ENCODE measurements around the gene SLC22A17. TPM values are rescaled to one million over a fixed set of nuclear protein-coding genes. Genes with fewer than 3 reads are reported as not detected.
"Not testable (repeated sequence)": the region's sequence is repeated elsewhere in the genome, so short reads cannot be mapped to it uniquely, and the experiment has no call there.

Gene SLC22A17
- polyA plus RNA-seq, 1 donor from 2014 or later = 182 TPM

DNA sequence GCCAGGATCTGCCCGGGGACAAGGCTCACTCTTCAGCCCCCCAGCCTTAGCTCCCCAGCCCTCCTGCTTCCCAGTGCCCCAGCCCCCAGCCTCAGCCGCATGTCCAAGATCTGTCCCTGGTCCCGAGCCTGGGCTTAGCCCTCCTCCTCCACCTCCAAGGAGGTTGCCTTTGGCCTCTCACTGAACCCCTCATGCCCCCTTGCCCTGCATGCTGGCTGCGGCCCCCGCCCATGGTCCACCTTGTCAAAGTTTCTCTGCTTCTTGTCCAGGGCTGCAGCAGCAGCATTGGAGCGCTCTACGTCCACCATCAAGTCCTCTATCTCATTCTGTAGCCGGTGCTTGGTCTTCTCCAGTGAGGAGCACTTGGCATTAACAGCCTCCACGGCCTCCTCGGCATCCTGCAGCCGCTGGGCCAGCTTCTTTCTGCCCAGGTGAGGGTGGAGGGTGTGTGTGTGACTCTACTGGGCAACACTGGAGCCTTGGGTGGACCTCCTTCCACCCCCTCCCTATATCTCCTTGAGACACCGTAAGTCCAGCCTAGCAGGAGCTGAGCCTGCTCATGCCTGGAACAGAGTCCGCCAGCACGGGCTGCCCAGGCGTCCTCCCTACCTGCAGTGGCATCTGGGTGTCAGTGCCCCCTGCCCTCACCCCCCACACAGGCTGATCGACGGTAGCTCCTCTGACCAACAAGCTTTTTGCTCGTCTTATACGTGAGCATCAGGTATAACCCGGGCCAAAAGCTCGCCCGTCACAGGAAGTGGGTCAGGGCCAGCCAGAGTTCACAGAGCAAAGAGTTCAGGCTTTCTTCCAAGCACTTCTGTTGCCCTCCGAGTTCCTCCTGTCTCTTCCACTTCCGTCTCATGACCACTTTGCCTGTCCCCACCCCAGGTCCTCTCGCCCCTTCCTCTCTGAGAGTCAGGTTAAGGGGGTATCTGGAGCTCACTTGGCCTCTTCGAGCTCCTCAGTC lies 35.5 kb upstream of the SLC22A17 start:
- H3K9me3 ChIP-seq (ENCODE audit: low read length) = no peaks in the 10 kb centered on the region
- H3K9me2 ChIP-seq (ENCODE audit: insufficient read depth, low read length) = no peaks in the 10 kb centered on the region
- H3F3A ChIP-seq (ENCODE audit: insufficient read depth, low read length, poor library complexity, severe bottlenecking) = no peaks in the 10 kb centered on the region
- no peak overlapping the region for H2AFZ ChIP-seq (ENCODE audit: low read depth, low read length)
- no peak overlapping the region for H3K4me2 ChIP-seq (ENCODE audit: low read length)
- TF ChIP-seq TAF1 (IDR thresholded peaks at IDR 0.05; ENCODE audit: low read depth) = no peak
- TF ChIP-seq, protein P1, sequence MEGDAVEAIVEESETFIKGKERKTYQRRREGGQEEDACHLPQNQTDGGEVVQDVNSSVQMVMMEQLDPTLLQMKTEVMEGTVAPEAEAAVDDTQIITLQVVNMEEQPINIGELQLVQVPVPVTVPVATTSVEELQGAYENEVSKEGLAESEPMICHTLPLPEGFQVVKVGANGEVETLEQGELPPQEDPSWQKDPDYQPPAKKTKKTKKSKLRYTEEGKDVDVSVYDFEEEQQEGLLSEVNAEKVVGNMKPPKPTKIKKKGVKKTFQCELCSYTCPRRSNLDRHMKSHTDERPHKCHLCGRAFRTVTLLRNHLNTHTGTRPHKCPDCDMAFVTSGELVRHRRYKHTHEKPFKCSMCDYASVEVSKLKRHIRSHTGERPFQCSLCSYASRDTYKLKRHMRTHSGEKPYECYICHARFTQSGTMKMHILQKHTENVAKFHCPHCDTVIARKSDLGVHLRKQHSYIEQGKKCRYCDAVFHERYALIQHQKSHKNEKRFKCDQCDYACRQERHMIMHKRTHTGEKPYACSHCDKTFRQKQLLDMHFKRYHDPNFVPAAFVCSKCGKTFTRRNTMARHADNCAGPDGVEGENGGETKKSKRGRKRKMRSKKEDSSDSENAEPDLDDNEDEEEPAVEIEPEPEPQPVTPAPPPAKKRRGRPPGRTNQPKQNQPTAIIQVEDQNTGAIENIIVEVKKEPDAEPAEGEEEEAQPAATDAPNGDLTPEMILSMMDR (IDR thresholded peaks at IDR 0.05; ENCODE audit: poor library complexity, severe bottlenecking) = no peak
- TF ChIP-seq, protein P2, sequence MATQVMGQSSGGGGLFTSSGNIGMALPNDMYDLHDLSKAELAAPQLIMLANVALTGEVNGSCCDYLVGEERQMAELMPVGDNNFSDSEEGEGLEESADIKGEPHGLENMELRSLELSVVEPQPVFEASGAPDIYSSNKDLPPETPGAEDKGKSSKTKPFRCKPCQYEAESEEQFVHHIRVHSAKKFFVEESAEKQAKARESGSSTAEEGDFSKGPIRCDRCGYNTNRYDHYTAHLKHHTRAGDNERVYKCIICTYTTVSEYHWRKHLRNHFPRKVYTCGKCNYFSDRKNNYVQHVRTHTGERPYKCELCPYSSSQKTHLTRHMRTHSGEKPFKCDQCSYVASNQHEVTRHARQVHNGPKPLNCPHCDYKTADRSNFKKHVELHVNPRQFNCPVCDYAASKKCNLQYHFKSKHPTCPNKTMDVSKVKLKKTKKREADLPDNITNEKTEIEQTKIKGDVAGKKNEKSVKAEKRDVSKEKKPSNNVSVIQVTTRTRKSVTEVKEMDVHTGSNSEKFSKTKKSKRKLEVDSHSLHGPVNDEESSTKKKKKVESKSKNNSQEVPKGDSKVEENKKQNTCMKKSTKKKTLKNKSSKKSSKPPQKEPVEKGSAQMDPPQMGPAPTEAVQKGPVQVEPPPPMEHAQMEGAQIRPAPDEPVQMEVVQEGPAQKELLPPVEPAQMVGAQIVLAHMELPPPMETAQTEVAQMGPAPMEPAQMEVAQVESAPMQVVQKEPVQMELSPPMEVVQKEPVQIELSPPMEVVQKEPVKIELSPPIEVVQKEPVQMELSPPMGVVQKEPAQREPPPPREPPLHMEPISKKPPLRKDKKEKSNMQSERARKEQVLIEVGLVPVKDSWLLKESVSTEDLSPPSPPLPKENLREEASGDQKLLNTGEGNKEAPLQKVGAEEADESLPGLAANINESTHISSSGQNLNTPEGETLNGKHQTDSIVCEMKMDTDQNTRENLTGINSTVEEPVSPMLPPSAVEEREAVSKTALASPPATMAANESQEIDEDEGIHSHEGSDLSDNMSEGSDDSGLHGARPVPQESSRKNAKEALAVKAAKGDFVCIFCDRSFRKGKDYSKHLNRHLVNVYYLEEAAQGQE (IDR thresholded peaks at IDR 0.05; ENCODE audit: borderline replicate concordance) = no peak
- no peak for TF ChIP-seq EZH2 (IDR thresholded peaks at IDR 0.05; ENCODE audit: borderline replicate concordance, insufficient read depth, low read length, poor library complexity, severe bottlenecking)
- TF ChIP-seq POLR2AphosphoS5 (IDR thresholded peaks at IDR 0.05) = no peak
- TF ChIP-seq MXI1 (conservative IDR thresholded peaks at IDR 0.05; ENCODE audit: poor library complexity, severe bottlenecking) = no peak
- TF ChIP-seq RAD21 (conservative IDR thresholded peaks at IDR 0.05) = no peak
- H4K20me1 ChIP-seq (ENCODE audit: insufficient read depth) = no peaks in the 10 kb centered on the region
- H3K36me3 ChIP-seq (ENCODE audit: insufficient read depth, low read length) = no peaks in the 10 kb centered on the region
- no peak overlapping the region for H3K9ac ChIP-seq (ENCODE audit: low read length)
- H3K79me2 ChIP-seq (replicated peaks; ENCODE audit: insufficient read depth, low read length) = no peaks in the 10 kb centered on the region
- no peak overlapping the region for H3K27ac ChIP-seq (ENCODE audit: low read length)
- no peaks in the 10 kb centered on the region for H3K27me3 ChIP-seq (ENCODE audit: insufficient read depth, low read depth, low read length)
- no peak overlapping the region for H3K4me3 ChIP-seq (ENCODE audit: low read length)

DNA sequence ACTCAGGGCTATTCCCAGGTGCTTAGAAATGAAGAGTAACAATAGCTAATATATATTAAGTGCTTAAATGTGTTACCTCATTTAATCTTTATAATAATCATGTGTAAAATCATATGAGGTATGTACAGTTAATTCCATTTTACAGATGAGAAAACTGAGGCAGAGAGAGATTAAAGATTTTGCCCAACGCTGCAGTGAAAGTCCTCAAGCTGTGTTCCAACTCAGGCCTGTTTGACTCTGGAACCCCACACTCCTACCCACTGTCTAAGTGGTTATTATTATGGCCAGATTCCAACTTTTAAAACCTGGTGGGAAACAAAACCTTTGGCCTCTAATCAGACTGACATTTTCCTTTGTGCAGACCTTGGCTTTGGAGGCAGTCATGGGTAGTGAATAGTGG lies 34.3 kb upstream of the SLC22A17 start:
- H3K9ac ChIP-seq (ENCODE audit: low read length) = no peak overlapping the region
- H3K79me2 ChIP-seq (replicated peaks; ENCODE audit: insufficient read depth, low read length) = no peaks in the 10 kb centered on the region
- TF ChIP-seq, protein P1 (IDR thresholded peaks at IDR 0.05; ENCODE audit: poor library complexity, severe bottlenecking) = no peak
- TF ChIP-seq MXI1 (conservative IDR thresholded peaks at IDR 0.05; ENCODE audit: poor library complexity, severe bottlenecking) (no peak), EZH2 (IDR thresholded peaks at IDR 0.05; ENCODE audit: borderline replicate concordance, insufficient read depth, low read length, poor library complexity, severe bottlenecking) (no peak), EP300 (conservative IDR thresholded peaks at IDR 0.05; ENCODE audit: poor library complexity, severe bottlenecking) (no peak), POLR2AphosphoS5 (IDR thresholded peaks at IDR 0.05) (no peak), SMC3 (conservative IDR thresholded peaks at IDR 0.05; ENCODE audit: poor library complexity) (no peak), RAD21 (conservative IDR thresholded peaks at IDR 0.05) (no peak), TAF1 (IDR thresholded peaks at IDR 0.05; ENCODE audit: low read depth) (no peak)
- TF ChIP-seq, protein P2 (IDR thresholded peaks at IDR 0.05; ENCODE audit: borderline replicate concordance) = no peak
- no peaks in the 10 kb centered on the region for H3K9me2 ChIP-seq (ENCODE audit: insufficient read depth, low read length)
- H3K27ac ChIP-seq (ENCODE audit: low read length) = no peak overlapping the region
- H4K20me1 ChIP-seq (ENCODE audit: insufficient read depth) = no peaks in the 10 kb centered on the region
- no peaks in the 10 kb centered on the region for H3K9me3 ChIP-seq (ENCODE audit: low read length)
- no peaks in the 10 kb centered on the region for H3F3A ChIP-seq (ENCODE audit: insufficient read depth, low read length, poor library complexity, severe bottlenecking)
- no peaks in the 10 kb centered on the region for H3K27me3 ChIP-seq (ENCODE audit: insufficient read depth, low read depth, low read length)
- no peaks in the 10 kb centered on the region for H3K36me3 ChIP-seq (ENCODE audit: insufficient read depth, low read length)
- H3K4me2 ChIP-seq (ENCODE audit: low read length) = no peak overlapping the region
- H2AFZ ChIP-seq (ENCODE audit: low read depth, low read length) = no peak overlapping the region
- H3K4me3 ChIP-seq (ENCODE audit: low read length) = no peak overlapping the region

DNA sequence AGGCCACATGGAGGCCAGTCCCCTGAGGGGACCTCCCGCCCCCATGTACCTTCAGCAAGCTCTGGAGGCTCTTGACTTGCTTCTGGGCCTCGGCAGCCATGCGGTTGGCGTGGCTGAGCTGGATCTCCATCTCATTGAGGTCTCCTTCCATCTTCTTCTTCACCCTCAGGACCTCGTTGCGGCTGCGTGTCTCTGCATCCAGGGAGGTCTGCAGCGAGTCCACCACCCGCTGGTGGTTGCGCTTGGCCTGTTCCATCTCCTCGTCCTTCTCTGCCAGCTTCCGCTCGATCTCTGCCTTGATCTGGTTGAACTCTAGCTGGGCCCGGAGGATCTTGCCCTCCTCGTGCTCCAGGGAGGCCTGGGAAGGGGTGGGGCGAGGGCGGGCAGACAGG lies 33.6 kb upstream of the SLC22A17 start:
- H2AFZ ChIP-seq (ENCODE audit: low read depth, low read length); H3K9ac ChIP-seq (ENCODE audit: low read length); H3K9me2 ChIP-seq (ENCODE audit: insufficient read depth, low read length); H3K4me2 ChIP-seq (ENCODE audit: low read length); H3F3A ChIP-seq (ENCODE audit: insufficient read depth, low read length, poor library complexity, severe bottlenecking); H3K4me3 ChIP-seq (ENCODE audit: low read length); H3K9me3 ChIP-seq (ENCODE audit: low read length); H3K27ac ChIP-seq (ENCODE audit: low read length); H4K20me1 ChIP-seq (ENCODE audit: insufficient read depth); H3K27me3 ChIP-seq (ENCODE audit: insufficient read depth, low read depth, low read length); H3K36me3 ChIP-seq (ENCODE audit: insufficient read depth, low read length); H3K79me2 ChIP-seq (replicated peaks; ENCODE audit: insufficient read depth, low read length): not testable (repeated sequence)
